Erythroblast (primary cell): Measurements from ENCODE around the gene ITPA.

ENCODE experiments used
- GATA1 ChIP-seq: IDR thresholded peaks from 2 replicates; pipeline ENCODE4 v1.6.1; 2011; ENCODE audit warnings: low read depth, mild to moderate bottlenecking, control low read depth, low read length, moderate library complexity
- POLR2A ChIP-seq: IDR thresholded peaks from 2 replicates; pipeline ENCODE4 v1.6.1; 2011; ENCODE audit warnings: mild to moderate bottlenecking, low read length

GRCh38 chr20:3164043-3164762 lies 45.1 kb upstream of the ITPA start:
- TF ChIP-seq POLR2A, result no peak
- no peak for TF ChIP-seq GATA1
